Fibroblast of mammary gland (primary cell): ENCODE measurements around the gene USP20.

Experiments
- DNase-seq: peaks from one replicate; pipeline ENCODE4 v3.0.0-alpha.2; 2010; ENCODE audit warnings: low read depth
- H3K4me3 ChIP-seq: 2 replicates; pipeline ENCODE4 v1.5.1; 2011; ENCODE audit warnings: low read depth, mild to moderate bottlenecking, low read length, moderate library complexity; ENCODE audit not compliant: control insufficient read depth
- TF ChIP-seq, protein P1 (sequence below): conservative IDR thresholded peaks from 2 replicates; pipeline ENCODE4 v1.5.1; 2011; ENCODE audit warnings: low read depth, low read length, inconsistent platforms; ENCODE audit not compliant: control insufficient read depth, insufficient read depth

The USP20 gene

DNA sequence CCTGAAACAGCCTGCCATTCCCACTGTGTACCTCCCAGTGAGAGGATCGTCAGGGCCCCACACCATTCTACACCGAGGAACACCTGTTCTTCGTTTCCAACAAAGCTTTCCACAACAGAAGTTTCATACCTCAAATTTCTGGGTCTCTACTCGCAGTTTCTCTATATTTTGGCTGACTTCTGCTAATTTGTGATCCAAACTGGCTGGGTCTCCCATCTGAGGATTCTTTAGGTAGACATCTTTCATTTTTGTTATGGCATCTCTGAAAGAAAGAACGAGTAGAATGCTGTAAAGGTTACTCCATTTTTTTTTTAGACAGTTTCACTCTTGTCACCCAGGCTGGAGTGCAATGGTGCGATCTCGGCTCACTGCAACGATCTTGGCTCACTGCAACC is 67.5 kb downstream of the USP20 start:
- no peak for DNase-seq
- TF ChIP-seq, protein P1, sequence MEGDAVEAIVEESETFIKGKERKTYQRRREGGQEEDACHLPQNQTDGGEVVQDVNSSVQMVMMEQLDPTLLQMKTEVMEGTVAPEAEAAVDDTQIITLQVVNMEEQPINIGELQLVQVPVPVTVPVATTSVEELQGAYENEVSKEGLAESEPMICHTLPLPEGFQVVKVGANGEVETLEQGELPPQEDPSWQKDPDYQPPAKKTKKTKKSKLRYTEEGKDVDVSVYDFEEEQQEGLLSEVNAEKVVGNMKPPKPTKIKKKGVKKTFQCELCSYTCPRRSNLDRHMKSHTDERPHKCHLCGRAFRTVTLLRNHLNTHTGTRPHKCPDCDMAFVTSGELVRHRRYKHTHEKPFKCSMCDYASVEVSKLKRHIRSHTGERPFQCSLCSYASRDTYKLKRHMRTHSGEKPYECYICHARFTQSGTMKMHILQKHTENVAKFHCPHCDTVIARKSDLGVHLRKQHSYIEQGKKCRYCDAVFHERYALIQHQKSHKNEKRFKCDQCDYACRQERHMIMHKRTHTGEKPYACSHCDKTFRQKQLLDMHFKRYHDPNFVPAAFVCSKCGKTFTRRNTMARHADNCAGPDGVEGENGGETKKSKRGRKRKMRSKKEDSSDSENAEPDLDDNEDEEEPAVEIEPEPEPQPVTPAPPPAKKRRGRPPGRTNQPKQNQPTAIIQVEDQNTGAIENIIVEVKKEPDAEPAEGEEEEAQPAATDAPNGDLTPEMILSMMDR: no peak
- H3K4me3 ChIP-seq: no peak overlapping the region

DNA sequence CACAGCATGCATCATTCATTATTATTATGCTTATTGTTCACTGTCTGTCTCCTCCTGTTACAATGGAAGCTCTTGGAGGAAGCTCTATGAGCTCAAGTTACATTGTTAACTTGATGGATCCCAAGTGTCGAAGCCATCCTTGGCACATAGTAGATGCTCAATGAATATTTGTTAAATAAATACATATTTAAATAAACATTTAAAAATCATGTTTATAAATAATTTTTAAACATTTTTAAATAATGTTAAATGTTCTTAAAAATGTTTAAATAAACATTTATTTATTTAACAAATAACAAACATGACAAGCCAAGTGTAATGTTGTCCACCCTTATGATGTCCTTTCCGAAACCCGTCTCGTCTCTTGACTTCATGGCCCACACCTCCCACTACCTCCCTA is 69.5 kb downstream of the USP20 start:
- no peak overlapping the region for H3K4me3 ChIP-seq
- no peak for DNase-seq
- TF ChIP-seq, protein P1: no peak

DNA sequence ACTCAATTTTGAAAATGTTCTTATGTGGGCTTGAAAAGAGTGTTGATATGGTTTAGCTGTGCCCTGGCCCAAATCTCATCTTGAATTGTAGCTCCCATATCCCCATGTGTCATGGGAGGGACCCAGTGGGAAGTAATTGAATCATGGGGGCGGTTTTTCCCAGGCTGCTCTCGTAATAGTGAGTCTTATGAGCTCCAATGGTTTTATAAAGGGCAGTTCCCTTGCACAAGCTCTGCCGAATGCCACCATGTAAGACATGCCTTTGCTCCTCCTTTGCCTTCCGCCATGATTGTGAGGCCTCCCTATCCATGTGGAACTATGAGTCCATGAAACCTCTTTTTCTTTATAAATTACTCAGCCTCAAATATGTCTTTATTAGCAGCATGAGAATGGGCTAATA is 71.0 kb downstream of the USP20 start:
- H3K4me3 ChIP-seq: no peak overlapping the region
- DNase-seq: no peak
- TF ChIP-seq, protein P1: no peak

GRCh38 chr9:129907201-129907600 is 71.9 kb downstream of the USP20 start:
- no peak overlapping the region for H3K4me3 ChIP-seq
- TF ChIP-seq, protein P1: no peak
- DNase-seq: peak; percentile 31

DNA sequence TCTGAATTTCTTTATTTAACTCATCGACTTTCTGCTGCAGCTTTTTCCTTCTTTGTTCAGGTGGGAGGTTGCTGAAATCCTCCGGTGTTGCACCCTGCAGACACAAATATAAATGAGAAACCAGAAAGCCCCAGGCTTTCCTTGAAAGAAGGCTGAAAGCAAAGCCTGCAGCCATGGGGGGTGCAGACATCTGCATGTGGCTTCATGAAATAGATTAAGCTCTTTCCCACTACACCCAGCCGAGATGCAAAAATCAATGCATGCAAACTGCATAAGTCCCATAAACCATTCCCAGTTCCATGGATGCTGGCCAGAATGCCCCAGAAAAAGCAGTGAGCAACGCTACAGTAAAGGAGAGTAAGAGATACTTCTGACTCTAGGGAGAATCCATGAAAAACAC is 73.6 kb downstream of the USP20 start:
- no peak for DNase-seq
- TF ChIP-seq, protein P1: no peak
- H3K4me3 ChIP-seq: no peak overlapping the region

DNA sequence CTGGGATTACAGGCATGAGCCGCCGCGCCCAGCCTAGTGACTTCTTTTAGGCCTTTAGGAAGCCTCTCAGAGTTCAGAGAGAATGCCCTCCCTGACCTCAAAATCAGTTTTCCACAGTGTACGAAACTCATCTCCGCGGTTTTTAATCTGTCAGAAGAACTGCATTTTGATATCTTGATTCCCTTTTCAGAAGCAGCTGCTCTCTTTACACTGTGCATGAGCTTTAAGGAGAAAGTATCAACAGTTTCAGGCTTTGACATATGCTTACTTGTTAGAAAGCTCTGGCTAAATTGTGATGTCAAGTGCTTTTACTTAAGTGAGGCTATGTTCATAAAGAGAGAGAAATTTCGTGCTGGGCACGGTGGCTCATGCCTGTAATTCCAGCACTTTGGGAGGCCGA is 74.6 kb downstream of the USP20 start:
- DNase-seq: no peak
- TF ChIP-seq, protein P1: no peak
- no peak overlapping the region for H3K4me3 ChIP-seq

DNA sequence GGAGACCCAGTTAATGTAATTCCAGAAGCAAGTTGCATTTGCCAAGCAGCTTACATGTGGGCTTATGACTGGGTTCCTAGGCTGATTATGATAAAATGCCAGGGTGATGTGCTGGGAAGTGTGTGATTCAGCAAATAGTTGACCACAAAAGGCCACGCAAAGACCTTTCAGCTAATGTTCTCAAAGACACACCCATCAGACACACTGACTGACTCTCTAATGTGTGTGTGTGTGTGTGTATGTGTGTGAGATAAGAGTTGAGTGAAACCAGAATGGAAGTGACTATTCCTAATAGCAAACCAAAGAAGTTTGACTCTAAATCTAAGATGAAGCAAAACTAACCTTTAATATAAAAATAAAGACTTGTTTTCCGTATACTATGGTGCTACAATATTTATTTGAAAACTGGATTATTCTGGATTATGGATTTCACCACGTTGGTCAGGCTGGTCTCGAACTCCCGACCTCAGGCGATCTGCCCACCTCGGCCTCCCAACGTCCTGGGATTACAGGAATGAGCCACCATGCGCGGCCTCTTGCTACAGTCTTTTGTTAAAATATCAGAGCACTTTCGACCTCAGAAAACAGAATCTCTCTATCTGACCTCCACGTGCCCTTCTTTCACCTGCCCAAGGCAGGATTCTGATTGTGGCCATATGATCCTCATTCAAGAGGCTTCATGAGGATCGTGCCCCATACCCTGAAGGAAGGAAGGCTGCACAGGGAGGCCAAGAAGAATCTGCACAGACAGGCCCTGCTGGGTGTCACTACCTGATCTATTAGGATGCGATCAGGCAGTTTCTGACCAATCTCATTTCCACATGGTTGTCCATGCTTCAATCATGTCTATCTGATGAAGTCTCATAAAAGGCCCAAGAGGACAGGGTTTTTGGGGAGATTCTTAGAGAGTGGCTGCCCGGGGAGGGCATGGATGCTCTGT is 75.6 kb downstream of the USP20 start:
- peak; percentile 100 for DNase-seq
- H3K4me3 ChIP-seq: no peak overlapping the region
- TF ChIP-seq, protein P1: no peak
